Epithelial cell of esophagus (primary cell): ENCODE data around the gene FAM78A.

Experiments used
- DNase-seq: peaks from one replicate; pipeline ENCODE4 v3.0.0; 2010; ENCODE audit warnings: low read depth
- H3K4me3 ChIP-seq: 2 replicates; pipeline ENCODE4 v1.5.1; 2011; ENCODE audit warnings: mild to moderate bottlenecking, low read length, control low read depth
- TF ChIP-seq, protein P1 (sequence below): IDR thresholded peaks from 2 replicates; pipeline ENCODE4 v1.5.1; 2011; ENCODE audit warnings: low read depth, mild to moderate bottlenecking, low read length, control low read depth, inconsistent platforms; ENCODE audit not compliant: insufficient read depth; ENCODE audit errors: missing control alignments

Gene FAM78A

GRCh38 chr9:131236161-131236560 is 40.1 kb downstream of the FAM78A start:
- TF ChIP-seq, protein P1, sequence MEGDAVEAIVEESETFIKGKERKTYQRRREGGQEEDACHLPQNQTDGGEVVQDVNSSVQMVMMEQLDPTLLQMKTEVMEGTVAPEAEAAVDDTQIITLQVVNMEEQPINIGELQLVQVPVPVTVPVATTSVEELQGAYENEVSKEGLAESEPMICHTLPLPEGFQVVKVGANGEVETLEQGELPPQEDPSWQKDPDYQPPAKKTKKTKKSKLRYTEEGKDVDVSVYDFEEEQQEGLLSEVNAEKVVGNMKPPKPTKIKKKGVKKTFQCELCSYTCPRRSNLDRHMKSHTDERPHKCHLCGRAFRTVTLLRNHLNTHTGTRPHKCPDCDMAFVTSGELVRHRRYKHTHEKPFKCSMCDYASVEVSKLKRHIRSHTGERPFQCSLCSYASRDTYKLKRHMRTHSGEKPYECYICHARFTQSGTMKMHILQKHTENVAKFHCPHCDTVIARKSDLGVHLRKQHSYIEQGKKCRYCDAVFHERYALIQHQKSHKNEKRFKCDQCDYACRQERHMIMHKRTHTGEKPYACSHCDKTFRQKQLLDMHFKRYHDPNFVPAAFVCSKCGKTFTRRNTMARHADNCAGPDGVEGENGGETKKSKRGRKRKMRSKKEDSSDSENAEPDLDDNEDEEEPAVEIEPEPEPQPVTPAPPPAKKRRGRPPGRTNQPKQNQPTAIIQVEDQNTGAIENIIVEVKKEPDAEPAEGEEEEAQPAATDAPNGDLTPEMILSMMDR = no peak
- DNase-seq = no peak
- no peak overlapping the region for H3K4me3 ChIP-seq

DNA sequence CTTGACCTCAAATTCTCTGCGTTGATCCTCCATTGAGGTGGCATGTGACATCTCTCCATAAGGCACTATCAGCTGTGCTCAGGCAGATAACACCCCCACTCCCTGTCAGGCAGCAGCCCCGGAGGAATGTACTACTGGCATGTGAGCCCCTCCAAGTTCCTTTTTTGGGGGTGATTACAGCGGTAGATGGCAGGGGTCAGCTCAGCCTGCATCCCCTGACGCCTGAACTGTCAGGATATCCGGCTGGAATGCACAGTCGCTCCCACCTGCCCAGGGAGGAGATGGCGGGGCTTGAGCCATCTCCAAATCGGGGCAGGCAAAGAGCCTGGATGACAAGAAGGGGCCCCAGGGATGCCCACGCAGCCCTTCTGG is 40.8 kb downstream of the FAM78A start:
- H3K4me3 ChIP-seq = no peak overlapping the region
- TF ChIP-seq, protein P1 = no peak
- DNase-seq = no peak

GRCh38 chr9:131234799-131235479 is 41.4 kb downstream of the FAM78A start:
- TF ChIP-seq, protein P1 = no peak
- H3K4me3 ChIP-seq = no peak overlapping the region
- DNase-seq = no peak

- TF ChIP-seq, protein P1 = no peak
- DNase-seq = no peak
- no peak overlapping the region for H3K4me3 ChIP-seq
Measured at GRCh38 chr9:131233995-131234394, 42.3 kb downstream of the FAM78A start.

DNA sequence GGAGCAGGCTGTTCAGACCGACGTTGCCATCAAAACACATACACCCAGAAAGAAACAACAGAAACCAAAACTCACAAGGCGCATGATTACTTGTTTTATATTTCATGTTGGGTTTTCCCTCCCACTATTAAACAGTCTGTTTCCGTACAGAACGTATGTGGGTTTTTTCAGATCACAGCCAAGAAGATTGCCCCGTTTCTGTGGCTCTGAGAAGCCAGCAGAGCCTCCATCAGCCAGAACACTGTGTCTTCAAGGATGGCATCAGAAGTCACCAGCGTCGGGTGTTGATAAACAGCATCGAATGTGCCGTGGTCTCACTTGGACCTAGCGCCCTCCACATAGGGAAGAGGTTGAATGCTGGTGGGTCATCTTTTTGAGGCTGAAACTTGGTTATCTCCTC is 42.8 kb downstream of the FAM78A start:
- H3K4me3 ChIP-seq = no peak overlapping the region
- TF ChIP-seq, protein P1 = no peak
- no peak for DNase-seq

GRCh38 chr9:131228988-131229387 is 47.3 kb downstream of the FAM78A start:
- no peak for DNase-seq
- TF ChIP-seq, protein P1 = no peak
- H3K4me3 ChIP-seq = no peak overlapping the region

DNA sequence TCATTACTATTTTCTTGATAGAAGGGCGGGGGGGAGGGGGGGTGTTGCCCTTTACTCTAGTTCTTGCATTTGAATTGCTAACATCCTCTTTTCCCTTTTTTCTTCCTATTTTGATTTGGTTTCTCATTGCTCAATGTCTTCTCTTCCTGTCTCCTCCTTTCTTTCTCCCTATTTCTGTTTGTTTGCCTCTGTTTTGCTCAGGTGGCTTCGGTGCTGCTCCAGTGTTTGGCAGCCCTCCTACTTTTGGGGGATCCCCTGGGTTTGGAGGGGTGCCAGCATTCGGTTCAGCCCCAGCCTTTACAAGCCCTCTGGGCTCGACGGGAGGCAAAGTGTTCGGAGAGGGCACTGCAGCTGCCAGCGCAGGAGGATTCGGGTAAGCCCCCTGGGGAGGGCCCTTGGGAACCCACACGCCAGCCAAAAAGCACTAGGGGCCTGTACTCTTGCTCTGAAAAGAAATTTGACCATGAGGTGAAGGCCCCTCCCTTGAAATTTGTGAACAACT is 48.3 kb downstream of the FAM78A start:
- TF ChIP-seq, protein P1 = no peak
- H3K4me3 ChIP-seq = no peak overlapping the region
- no peak for DNase-seq
